Smooth muscle cell (in vitro differentiated cells): ENCODE data around the gene MACF1. TPM values are rescaled to one million over a fixed set of nuclear protein-coding genes. Genes with fewer than 3 reads are reported as not detected.
"Not testable (repeated sequence)": the region's sequence is repeated elsewhere in the genome, so short reads cannot be mapped to it uniquely, and the experiment has no call there.

ENCODE experiments used
- DNase-seq: peaks from one replicate; lab custom pipeline; 2025; ENCODE audit not compliant: unreplicated experiment; lab: John Stamatoyannopoulos, UW
- H2AFZ ChIP-seq: fragments of 200-600 bp; sonication (generic); 2 replicates; pipeline ENCODE4 v1.6.0; 2016; ENCODE audit warnings: antibody characterized with exemption, low read depth, mild to moderate bottlenecking
- H3F3A ChIP-seq: fragments of 200-600 bp; sonication (generic); 2 replicates; pipeline ENCODE4 v1.6.0; 2017; ENCODE audit warnings: antibody characterized with exemption, low read depth
- H3K27ac ChIP-seq: fragments of 200-600 bp; sonication (generic); 2 replicates; pipeline ENCODE4 v1.5.1; 2016; ENCODE audit warnings: low read depth, mild to moderate bottlenecking
- H3K27me3 ChIP-seq: fragments of 200-600 bp; sonication (generic); 2 replicates; pipeline ENCODE4 v1.6.1; 2016; ENCODE audit warnings: low read depth, mild to moderate bottlenecking
- H3K36me3 ChIP-seq: fragments of 200-600 bp; sonication (generic); 2 replicates; pipeline ENCODE4 v1.5.1; 2016; ENCODE audit warnings: low read depth
- H3K4me1 ChIP-seq: fragments of 200-600 bp; sonication (generic); 2 replicates; pipeline ENCODE4 v1.5.1; 2016; ENCODE audit warnings: low read depth
- H3K4me2 ChIP-seq: fragments of 200-600 bp; sonication (generic); 2 replicates; pipeline ENCODE4 v1.6.0; 2016; ENCODE audit warnings: mild to moderate bottlenecking
- H3K4me3 ChIP-seq: fragments of 200-600 bp; sonication (generic); 2 replicates; pipeline ENCODE4 v1.5.1; 2016; ENCODE audit warnings: mild to moderate bottlenecking
- H3K79me2 ChIP-seq: fragments of 200-600 bp; sonication (generic); 2 replicates; pipeline ENCODE4 v1.6.0; 2016; ENCODE audit warnings: low read depth, mild to moderate bottlenecking
- H3K9ac ChIP-seq: fragments of 200-600 bp; sonication (generic); 2 replicates; pipeline ENCODE4 v1.6.0; 2016; ENCODE audit warnings: low read depth
- H3K9me3 ChIP-seq: fragments of 200-600 bp; sonication (generic); replicated peaks from 2 replicates; pipeline ENCODE4 v1.5.1; 2016; ENCODE audit warnings: low read depth
- H4K20me1 ChIP-seq: fragments of 200-600 bp; sonication (generic); 2 replicates; pipeline ENCODE4 v1.6.0; 2016; ENCODE audit warnings: low read depth
- WGBS: methylation state at CpG from one replicate; pipeline ENCODE4 v1.1.7; 2016; ENCODE audit warnings: low lambda C conversion rate; 5-methylcytosine and 5-hydroxymethylcytosine counted together
- polyA plus RNA-seq: library from polyadenylated mRNA; unstranded; fragments of >200 nt; fragmentation: Nextera tagmentation; extraction: Ambion mirVana; gene quantifications from 2 replicates; pipeline ENCODE4 v1.2.1, GENCODE V29; 2016
- total RNA-seq: library from RNA; depleted of rRNA; stranded (reverse); fragments of >200 nt; gene quantifications from 2 replicates; pipeline ENCODE4 v1.2.3, GENCODE V29; 2014
- TF ChIP-seq, protein P1 (sequence below): fragments of 200-600 bp; sonication (generic); IDR thresholded peaks from 2 replicates; pipeline ENCODE4 v1.5.1; 2017; ENCODE audit warnings: borderline replicate concordance, mild to moderate bottlenecking, antibody characterized with exemption; ENCODE audit not compliant: insufficient read depth, poor library complexity, severe bottlenecking

The MACF1 gene
- total and polyA plus RNA-seq, 2 experiments from 2014 or later, result 36.9 to 195 TPM

GRCh38 chr1:39159224-39160036, 45.1 kb upstream of the MACF1 start:
- Histone ChIP-seq H3K36me3 (no peaks in the 10 kb centered on the region), H3F3A (peaks cover 4% of the 10 kb centered on the region), H3K9ac (peak overlapping the region; percentile 64), H4K20me1 (peaks cover 90% of the 10 kb centered on the region), H3K27me3 (no peaks in the 10 kb centered on the region), H3K4me3 (peak overlapping the region; percentile 31), H3K9me3 (no peaks in the 10 kb centered on the region), H3K4me2 (peak overlapping the region; percentile 49), H2AFZ (no peak overlapping the region), H3K27ac (peak overlapping the region; percentile 86), H3K79me2 (peaks cover 89% of the 10 kb centered on the region), H3K4me1 (peaks cover 48% of the 10 kb centered on the region)
- 36% methylated on average over 1 of the region's 1 CpG for WGBS
- DNase-seq, result no peak
- TF ChIP-seq, protein P1, sequence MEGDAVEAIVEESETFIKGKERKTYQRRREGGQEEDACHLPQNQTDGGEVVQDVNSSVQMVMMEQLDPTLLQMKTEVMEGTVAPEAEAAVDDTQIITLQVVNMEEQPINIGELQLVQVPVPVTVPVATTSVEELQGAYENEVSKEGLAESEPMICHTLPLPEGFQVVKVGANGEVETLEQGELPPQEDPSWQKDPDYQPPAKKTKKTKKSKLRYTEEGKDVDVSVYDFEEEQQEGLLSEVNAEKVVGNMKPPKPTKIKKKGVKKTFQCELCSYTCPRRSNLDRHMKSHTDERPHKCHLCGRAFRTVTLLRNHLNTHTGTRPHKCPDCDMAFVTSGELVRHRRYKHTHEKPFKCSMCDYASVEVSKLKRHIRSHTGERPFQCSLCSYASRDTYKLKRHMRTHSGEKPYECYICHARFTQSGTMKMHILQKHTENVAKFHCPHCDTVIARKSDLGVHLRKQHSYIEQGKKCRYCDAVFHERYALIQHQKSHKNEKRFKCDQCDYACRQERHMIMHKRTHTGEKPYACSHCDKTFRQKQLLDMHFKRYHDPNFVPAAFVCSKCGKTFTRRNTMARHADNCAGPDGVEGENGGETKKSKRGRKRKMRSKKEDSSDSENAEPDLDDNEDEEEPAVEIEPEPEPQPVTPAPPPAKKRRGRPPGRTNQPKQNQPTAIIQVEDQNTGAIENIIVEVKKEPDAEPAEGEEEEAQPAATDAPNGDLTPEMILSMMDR, result no peak

- Histone ChIP-seq H3K27ac (peak overlapping the region; percentile 86), H3K4me3 (no peak overlapping the region), H3K79me2 (peaks cover 99% of the 10 kb centered on the region), H3K9ac (no peak overlapping the region), H3K36me3 (no peaks in the 10 kb centered on the region), H4K20me1 (peaks cover 92% of the 10 kb centered on the region), H3K4me1 (peaks cover 50% of the 10 kb centered on the region), H3F3A (peaks cover 16% of the 10 kb centered on the region), H3K27me3 (no peaks in the 10 kb centered on the region), H3K4me2 (no peak overlapping the region), H3K9me3 (no peaks in the 10 kb centered on the region), H2AFZ (no peak overlapping the region)
- no peak for DNase-seq
- TF ChIP-seq, protein P1, result no peak
Observed at GRCh38 chr1:39160703-39161102, 43.8 kb upstream of the MACF1 start.

DNA sequence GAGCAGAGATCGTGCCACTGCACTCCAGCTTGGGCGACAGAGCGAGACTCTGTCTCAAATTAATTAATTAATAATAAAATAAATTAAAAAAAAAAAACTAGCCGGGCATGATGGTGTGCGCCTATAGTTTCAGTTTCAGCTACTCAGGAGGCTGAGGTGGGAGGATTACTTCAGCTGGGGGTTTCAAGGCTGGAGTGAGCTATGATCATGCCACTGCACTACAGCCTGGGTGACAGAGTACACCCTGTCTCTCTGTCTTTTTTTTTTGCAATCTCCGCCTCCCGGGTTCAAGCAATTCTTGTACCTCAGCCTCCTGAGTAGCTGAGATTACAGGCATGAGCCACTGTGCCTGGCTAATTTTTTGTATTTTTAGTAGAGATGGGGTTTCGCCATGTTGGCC, 42.7 kb upstream of the MACF1 start:
- Histone ChIP-seq H4K20me1 (peaks cover 96% of the 10 kb centered on the region), H3K79me2 (peaks cover 99% of the 10 kb centered on the region), H3F3A (peaks cover 25% of the 10 kb centered on the region), H3K4me1 (peaks cover 50% of the 10 kb centered on the region)
- DNase-seq, H3K27ac ChIP-seq, H3K9ac ChIP-seq, H3K4me3 ChIP-seq, H3K9me3 ChIP-seq, H3K4me2 ChIP-seq, H2AFZ ChIP-seq, H3K36me3 ChIP-seq, H3K27me3 ChIP-seq: not testable (repeated sequence)
- WGBS, result 95% methylated on average over 8 of the region's 8 CpGs

DNA sequence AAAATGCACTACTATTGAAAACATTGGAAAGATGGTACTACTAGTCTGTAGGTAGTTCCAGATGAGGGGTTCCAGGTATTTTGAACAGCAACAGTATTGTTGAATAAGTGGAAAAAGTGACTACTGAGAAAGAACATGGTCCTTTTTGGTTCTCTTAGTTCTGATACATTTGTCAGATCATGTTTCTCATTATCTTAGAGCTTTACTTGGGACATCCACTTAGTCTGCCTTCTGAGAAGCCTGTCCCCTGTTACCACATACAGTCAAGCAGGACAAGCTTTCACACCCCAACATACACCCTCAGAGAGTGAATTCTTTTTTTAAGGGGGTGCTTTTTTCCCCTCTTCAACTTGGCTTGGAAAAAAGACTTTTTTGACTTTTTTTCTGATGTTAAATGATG, 41.0 kb upstream of the MACF1 start:
- Histone ChIP-seq H4K20me1 (peaks cover 96% of the 10 kb centered on the region), H3K4me3 (no peak overlapping the region), H3F3A (peaks cover 30% of the 10 kb centered on the region), H3K36me3 (no peaks in the 10 kb centered on the region), H3K27me3 (no peaks in the 10 kb centered on the region), H3K79me2 (peaks cover 99% of the 10 kb centered on the region), H3K9me3 (no peaks in the 10 kb centered on the region), H3K9ac (no peak overlapping the region), H3K27ac (no peak overlapping the region), H3K4me1 (peaks cover 48% of the 10 kb centered on the region), H2AFZ (no peak overlapping the region), H3K4me2 (no peak overlapping the region)
- TF ChIP-seq, protein P1, result no peak
- DNase-seq, result no peak
